HG03095 (cell line): ENCODE results near the gene HSCB.
A peak's percentile ranks its signal among the peaks of the same experiment; 100 is the strongest.
"Not testable (repeated sequence)": the region's sequence is repeated elsewhere in the genome, so short reads cannot be mapped to it uniquely, and the experiment has no call there.

Source experiments
- ATAC-seq: cut with Tn5 transposase; IDR thresholded peaks from one replicate; pipeline ENCODE4 v1.9.1; 2021; ENCODE audit warnings: moderate library complexity; ENCODE audit not compliant: unreplicated experiment

HSCB gene

DNA sequence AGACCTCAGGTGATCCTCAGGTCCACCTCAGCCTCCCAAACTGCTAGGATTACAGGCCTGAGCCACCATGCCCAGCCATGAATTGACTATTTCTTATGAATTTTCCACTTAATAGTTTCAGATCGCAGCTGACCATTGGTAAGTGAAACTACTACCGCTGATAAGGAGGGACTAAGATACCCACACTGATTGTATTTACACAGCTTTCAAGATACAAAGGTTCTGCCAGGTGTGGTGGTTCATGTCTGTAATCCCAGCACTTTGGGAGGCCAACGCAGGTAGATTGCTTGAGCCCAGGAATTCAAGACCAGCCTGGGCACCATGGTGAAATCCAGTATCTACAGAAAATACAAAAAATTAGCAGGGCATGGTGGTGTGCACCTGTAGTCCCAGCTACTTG is 4.1 kb upstream of the HSCB start:
- ATAC-seq: no peak

- not testable (repeated sequence) for ATAC-seq
These were observed 3.0 kb upstream of the HSCB start for GRCh38 chr22:28738876-28739275.

- no peak for ATAC-seq
These were observed 547 bp upstream of the HSCB start for GRCh38 chr22:28741200-28741784.

GRCh38 chr22:28742562-28742962 is 723 bp downstream of the HSCB start:
- no peak for ATAC-seq

- no peak for ATAC-seq
These were observed 2.0 kb downstream of the HSCB start for GRCh38 chr22:28743852-28744251.

DNA sequence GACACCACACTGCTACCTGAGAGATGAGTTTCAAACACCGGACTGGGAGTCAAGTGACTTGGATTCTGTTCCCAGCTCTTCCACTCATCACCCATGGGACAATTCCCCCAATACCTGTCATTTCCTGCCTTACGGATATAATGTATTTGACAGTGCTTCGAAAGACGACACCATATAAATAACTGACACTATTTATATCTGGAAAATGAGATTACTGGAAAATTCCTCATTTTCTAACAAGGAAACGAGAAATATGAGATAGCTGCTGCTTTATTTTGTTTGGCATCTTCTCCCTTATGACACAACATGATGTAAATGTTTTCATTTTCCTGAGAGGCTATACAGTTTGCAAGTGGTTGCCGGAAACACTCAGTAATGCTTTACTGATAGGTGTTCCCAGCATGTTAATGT is 8.6 kb downstream of the HSCB start:
- ATAC-seq: no peak

- not testable (repeated sequence) for ATAC-seq
These were observed 12.7 kb downstream of the HSCB start for GRCh38 chr22:28754512-28754911.

GRCh38 chr22:28759861-28760560 is 18.2 kb downstream of the HSCB start:
- ATAC-seq: no peak

GRCh38 chr22:28761449-28761755 is 19.6 kb downstream of the HSCB start:
- ATAC-seq: no peak

DNA sequence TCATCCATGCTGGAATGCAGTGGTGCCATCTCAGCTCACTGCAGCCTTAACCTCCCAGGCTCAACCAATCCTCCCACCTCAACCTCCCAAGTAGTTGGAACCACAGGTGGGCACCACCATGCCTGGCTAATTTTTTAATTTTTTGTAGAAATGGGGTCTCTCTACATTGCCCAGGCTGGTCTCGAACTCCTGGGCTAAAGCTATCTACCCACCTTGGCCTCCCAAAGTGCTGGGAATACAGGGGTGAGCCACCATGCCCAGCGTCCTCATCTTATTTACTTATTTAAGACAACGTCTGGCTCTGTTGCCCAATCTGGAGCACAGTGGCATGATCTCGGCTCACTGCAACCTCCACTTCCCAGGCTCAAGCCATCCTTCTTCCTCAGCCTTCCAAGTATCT is 20.2 kb downstream of the HSCB start:
- not testable (repeated sequence) for ATAC-seq

DNA sequence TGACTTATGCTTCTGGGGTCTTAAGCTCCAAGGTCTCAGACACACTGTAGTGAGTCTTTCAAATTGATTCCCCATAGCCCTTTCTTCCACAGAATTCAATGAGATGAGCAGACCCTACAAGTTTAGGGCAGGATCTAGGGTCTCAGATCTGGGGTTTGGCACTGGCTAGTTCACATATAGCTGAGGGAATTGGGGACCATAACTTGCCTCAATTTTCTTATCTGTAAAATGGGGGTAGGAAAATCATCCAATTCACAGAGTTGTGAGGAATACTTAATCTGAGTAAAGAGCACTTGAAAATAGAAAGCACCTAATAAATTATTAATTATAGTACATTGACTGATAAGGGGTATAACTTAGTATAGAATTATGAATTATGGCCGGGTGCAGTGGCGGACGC is 24.8 kb downstream of the HSCB start:
- no peak for ATAC-seq

GRCh38 chr22:28768701-28769393 is 27.0 kb downstream of the HSCB start:
- no peak for ATAC-seq

DNA sequence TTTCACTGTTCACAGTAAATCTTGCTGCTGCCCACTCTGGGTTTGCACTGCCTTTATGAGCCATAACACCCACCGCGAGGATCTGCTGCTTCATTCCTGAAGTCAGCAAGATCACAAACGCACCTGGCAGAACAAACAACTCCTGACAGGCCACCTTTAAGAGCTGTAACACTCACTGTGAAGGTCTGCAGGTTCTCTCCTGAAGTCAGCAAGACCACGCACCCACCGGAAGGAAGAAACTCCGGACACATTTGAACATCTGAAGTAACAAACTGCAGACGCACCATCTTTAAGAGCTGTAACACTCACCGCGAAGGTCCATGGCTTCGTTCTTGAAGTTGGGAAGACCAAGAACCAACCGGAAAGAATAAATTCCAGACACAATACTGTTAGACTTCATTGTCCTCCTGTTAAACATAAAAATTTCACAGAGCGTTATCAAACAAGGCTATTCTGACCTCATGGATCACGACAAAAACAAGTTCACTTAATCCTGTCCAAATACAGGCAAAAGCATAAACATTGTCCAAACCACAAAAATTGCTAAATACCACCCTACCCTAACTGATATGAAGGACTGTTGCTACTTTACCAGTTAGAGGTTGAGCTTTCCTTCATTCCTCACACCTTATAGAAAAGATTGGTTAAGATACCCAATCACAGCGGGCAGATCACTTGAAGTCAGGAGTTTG is 27.7 kb downstream of the HSCB start:
- ATAC-seq: no peak

DNA sequence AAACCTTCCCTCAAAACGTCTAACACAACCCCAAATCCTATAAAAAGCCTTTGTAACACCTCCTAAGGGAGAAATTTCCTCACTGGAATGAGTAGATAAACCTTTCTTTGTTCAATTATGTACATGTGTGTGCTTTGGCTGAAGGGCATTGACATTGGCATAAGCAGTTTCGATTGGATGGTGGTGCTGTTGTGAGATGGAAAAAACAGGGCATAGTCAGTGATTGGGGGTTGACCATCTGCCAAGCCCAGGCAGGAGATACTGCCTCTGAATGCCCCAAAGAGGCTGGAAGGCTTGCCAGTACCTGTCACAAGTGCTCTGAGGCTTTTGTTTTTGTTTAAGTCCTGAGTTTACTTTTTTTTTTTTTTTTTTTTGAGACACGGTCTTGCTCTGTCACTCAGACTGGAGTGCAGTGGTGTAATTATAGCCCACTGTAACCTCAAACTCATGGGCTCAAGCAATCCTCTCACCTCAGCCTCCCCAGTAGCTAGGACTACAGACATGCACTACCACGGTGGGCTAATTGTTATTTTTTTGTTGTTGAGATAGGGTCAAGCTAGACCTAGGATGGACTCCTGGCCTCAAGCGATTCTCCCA is 29.5 kb downstream of the HSCB start:
- no peak for ATAC-seq

- peak; percentile 91 for ATAC-seq
These were observed 31.0 kb downstream of the HSCB start, which contains the start of gene CCDC117 for GRCh38 chr22:28772633-28773460. Gene CCDC117, plus strand, starts transcription at chr22:28772695. Its CDS starts 155 bp downstream, at chr22:28772850.

DNA sequence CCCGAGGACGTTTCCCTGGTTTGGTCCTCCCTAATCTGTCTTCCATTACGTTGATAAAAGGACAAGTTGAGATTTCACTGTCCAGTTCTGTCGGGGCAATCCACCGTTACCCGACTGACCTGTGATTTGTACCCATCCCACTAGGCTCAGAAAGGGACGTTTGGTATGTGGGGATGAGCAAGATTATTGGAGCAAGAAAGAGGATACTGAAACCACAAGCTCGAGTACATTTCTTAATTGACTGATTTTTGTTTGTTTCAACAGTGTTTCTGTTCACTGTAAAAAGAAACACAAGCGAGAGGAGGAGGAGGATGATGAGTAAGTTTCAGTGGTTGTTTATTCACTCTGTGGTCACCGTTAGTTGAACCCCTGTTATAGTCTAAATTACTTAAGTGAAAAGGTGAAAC is 31.6 kb downstream of the HSCB start:
- ATAC-seq: peak; percentile 11

GRCh38 chr22:28774378-28774777 is 32.5 kb downstream of the HSCB start:
- no peak for ATAC-seq

DNA sequence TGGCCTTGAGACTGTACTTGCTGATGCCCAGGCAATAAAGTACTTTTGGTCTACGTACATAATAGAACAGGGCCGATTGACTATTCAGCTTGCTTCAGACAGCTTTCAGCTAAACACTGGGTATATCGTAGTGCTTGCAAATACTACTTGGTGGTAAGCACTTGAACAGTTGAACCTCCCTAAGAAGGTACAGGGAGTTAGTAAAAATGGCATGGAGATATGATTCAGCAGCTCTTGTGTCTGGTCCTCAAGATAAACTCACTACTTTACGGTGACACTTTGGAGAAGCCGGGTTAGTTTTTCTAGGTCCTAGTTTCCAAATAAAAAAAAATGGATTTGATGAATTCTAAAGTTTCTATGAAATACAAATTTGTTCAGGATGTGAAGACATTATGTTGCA is 38.0 kb downstream of the HSCB start:
- no peak for ATAC-seq

DNA sequence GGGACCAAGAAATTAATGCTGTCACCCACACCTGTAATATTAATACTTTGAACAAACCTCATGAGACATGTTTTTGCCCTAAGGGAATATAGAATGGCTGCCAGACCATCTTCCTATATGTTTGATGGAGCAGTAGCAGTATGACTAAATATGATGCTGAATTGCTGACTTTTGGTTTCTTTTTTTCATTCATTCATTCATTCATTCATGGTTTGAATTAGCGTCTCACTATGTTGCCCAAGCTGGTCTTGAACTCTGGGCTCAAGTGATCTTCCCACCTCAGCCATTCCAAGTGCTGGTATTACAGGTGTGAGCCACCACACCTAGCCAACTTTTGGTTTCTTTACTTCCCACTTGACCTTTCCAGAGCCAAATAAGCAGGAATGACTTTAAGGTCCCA is 38.5 kb downstream of the HSCB start:
- no peak for ATAC-seq
